GM21737 (cell line): ENCODE measurements around the gene OR14A16.

Experiments used
- ATAC-seq: cut with Tn5 transposase; IDR thresholded peaks from one replicate; pipeline ENCODE4 v1.9.1; 2021; ENCODE audit warnings: mild to moderate bottlenecking, moderate library complexity; ENCODE audit not compliant: unreplicated experiment

The OR14A16 gene

DNA sequence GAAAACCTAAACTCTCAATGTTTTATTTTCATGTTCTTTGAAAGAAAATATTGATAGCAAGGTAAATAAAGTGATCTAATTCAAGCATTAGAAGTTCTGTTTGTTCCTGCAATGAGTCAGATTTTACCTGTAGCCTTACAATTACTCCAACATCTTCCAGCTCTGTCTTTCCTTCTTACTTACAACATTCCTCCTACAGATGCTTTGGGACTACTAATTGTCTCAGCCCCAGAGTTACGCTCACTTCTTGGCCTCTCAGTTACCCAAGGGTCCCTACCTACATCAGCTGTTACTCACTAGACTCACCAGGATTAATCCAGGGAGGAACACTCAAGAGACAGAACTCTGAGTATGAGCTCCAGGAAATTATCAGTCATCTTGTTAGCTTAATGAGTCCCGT is 26.4 kb downstream of the OR14A16 start:
- no peak for ATAC-seq

DNA sequence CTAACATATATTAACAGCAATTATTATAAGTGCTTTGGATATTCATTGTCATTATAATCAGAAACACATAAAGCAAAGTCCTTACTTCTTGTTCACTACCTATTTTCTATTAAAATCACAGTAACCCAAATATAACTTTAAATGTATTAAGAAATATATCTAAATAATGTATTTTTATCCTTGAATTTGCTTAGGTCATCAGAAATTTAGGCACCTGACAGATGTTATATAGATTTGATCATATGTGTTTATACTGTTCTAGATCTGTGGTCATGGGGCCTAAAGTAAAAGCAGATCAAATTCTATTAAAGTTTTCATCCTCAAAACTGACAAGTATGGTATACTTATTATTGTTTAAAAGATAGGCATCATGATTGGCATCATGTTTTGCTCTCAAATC is 54.3 kb downstream of the OR14A16 start:
- ATAC-seq: no peak
